Gastroesophageal sphincter (tissue), 4 donors: Measurements from ENCODE around the gene HIP1. TPM values are rescaled to one million over a fixed set of nuclear protein-coding genes. Genes with fewer than 3 reads are reported as not detected.
"Not testable (repeated sequence)": the region's sequence is repeated elsewhere in the genome, so short reads cannot be mapped to it uniquely, and the experiment has no call there.

Experiments
- ATAC-seq: fragments of 150-250 bp; one replicate; pipeline ENCODE4 v1.9.1; 2016; ENCODE audit warnings: mild to moderate bottlenecking, moderate library complexity
- H3K27ac ChIP-seq, 4 donors: fragments of 200-600 bp; sonication (generic) in 3 of 4; 1 replicate in 3 of 4; 2 replicates in 1 of 4; pipeline ENCODE4 v1.5.1; 2016 to 2019
- H3K27me3 ChIP-seq: fragments of 200-600 bp; sonication (generic); one replicate; pipeline ENCODE4 v1.5.1; 2019
- H3K36me3 ChIP-seq, 2 donors: fragments of 200-600 bp; sonication (generic); one replicate each; pipeline ENCODE4 v1.5.1; 2019; ENCODE audit warnings: control low read depth in 1 of 2
- H3K4me1 ChIP-seq, 3 donors: fragments of 200-600 bp; sonication (generic); 1 replicate in 2 of 3; 2 replicates in 1 of 3; pipeline ENCODE4 v1.5.1; 2016 to 2019; ENCODE audit warnings: control low read depth in 2 of 3
- H3K4me3 ChIP-seq, 2 donors: fragments of 200-600 bp; sonication (generic); one replicate each; pipeline ENCODE4 v1.5.1; 2019; ENCODE audit warnings: mild to moderate bottlenecking in 1 of 2, moderate library complexity in 1 of 2
- H3K9me3 ChIP-seq, 3 donors: fragments of 200-600 bp; sonication (generic); one replicate each; pipeline ENCODE4 v1.5.1; 2017 to 2019; ENCODE audit warnings: control low read depth in 2 of 3
- EP300 ChIP-seq: sonication (generic); formaldehyde crosslinking; IDR thresholded peaks from one replicate; pipeline ENCODE4 v1.6.1; 2017; ENCODE audit warnings: antibody characterized with exemption, mild to moderate bottlenecking
- POLR2A ChIP-seq, 2 donors: fragments of 450-650 bp; IDR thresholded peaks; one replicate each; pipeline ENCODE4 v1.6.1; 2017; ENCODE audit warnings: antibody characterized with exemption in 2 of 2, mild to moderate bottlenecking in 2 of 2, moderate library complexity in 1 of 2
- POLR2AphosphoS5 ChIP-seq: sonication (generic); formaldehyde crosslinking; IDR thresholded peaks from one replicate; pipeline ENCODE4 v1.6.1; 2017; ENCODE audit warnings: antibody characterized with exemption
- WGBS, 2 donors: methylation state at CpG; one replicate each; pipeline ENCODE4 v1.1.5; 2018; ENCODE audit warnings: low coverage in 1 of 2; 5-methylcytosine and 5-hydroxymethylcytosine counted together
- total RNA-seq, 4 donors: library from RNA; depleted of rRNA; stranded (reverse); fragments of >200 nt; gene quantifications; one replicate each; pipeline ENCODE4 v1.1.0, GENCODE V29; 2016
- TF ChIP-seq, protein P1 (sequence below), 4 experiments: fragments of 200-600 bp in 2 of 4; fragments of 450-650 bp in 2 of 4; sonication (generic) in 1 of 4; IDR thresholded peaks; one replicate each; pipeline ENCODE4 v1.5.1; 2017 to 2019; ENCODE audit warnings: antibody characterized with exemption in 4 of 4, mild to moderate bottlenecking in 2 of 4, moderate library complexity in 2 of 4

HIP1 gene
- total RNA-seq, 4 donors from 2014 or later, result 12.3 to 32.6 (median 22.6) TPM

GRCh38 chr7:75616421-75617167 is 122.1 kb downstream of the HIP1 start:
- Histone ChIP-seq H3K4me1 (peaks cover 0 to 10% (median 0%) of the 10 kb centered on the region in 3 donors), H3K36me3 (peaks cover 0 to 8% of the 10 kb centered on the region in 2 donors), H3K9me3 (no peaks in the 10 kb centered on the region), H3K27me3 (no peaks in the 10 kb centered on the region), H3K4me3 (no peak overlapping the region), H3K27ac (peak overlapping the region in 1 of 4 donors; percentile 7)
- 67 to 100% methylated on average over 1 to 4 of the region's 9 CpGs for WGBS, 2 donors
- ATAC-seq, result no peak
- TF ChIP-seq POLR2AphosphoS5, result no peak
- no peak for TF ChIP-seq POLR2A (IDR thresholded peaks at IDR 0.05)
- TF ChIP-seq, protein P1, sequence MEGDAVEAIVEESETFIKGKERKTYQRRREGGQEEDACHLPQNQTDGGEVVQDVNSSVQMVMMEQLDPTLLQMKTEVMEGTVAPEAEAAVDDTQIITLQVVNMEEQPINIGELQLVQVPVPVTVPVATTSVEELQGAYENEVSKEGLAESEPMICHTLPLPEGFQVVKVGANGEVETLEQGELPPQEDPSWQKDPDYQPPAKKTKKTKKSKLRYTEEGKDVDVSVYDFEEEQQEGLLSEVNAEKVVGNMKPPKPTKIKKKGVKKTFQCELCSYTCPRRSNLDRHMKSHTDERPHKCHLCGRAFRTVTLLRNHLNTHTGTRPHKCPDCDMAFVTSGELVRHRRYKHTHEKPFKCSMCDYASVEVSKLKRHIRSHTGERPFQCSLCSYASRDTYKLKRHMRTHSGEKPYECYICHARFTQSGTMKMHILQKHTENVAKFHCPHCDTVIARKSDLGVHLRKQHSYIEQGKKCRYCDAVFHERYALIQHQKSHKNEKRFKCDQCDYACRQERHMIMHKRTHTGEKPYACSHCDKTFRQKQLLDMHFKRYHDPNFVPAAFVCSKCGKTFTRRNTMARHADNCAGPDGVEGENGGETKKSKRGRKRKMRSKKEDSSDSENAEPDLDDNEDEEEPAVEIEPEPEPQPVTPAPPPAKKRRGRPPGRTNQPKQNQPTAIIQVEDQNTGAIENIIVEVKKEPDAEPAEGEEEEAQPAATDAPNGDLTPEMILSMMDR (IDR thresholded peaks at IDR 0.05), result no peak
- no peak for TF ChIP-seq EP300

GRCh38 chr7:75614401-75614800 is 124.3 kb downstream of the HIP1 start:
- WGBS, 2 donors, result 74 to 89% methylated on average over 6 of the region's 6 CpGs
- Histone ChIP-seq H3K4me3 (no peak overlapping the region), H3K36me3 (no peaks in the 10 kb centered on the region), H3K27ac (no peak overlapping the region), H3K27me3 (no peaks in the 10 kb centered on the region), H3K4me1 (peaks cover 0 to 18% (median 0%) of the 10 kb centered on the region in 3 donors), H3K9me3 (no peaks in the 10 kb centered on the region)
- TF ChIP-seq EP300 (no peak), POLR2A (IDR thresholded peaks at IDR 0.05) (no peak), POLR2AphosphoS5 (no peak)
- TF ChIP-seq, protein P1 (IDR thresholded peaks at IDR 0.05), result no peak
- ATAC-seq, result no peak

DNA sequence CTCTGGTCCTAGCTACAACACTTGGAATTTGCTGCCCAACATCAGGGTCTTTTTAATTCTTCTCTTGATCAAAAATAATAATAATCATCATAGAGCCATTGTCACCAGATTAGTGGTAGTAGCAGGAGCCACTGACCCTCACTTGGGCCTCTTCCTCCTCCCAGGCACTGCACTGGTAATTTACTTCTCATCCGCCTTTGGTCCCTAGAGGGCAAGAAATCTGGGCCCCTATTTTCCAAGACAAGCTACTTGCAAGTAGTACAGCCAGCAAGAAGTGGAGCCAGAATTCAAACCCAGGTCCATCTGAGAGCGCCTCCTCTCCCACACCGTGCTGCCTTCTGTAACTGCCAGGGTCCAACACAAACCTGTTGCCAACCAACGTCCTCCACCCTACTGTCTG is 125.4 kb downstream of the HIP1 start:
- WGBS, 2 donors, result 88% methylated on average over 3 of the region's 4 CpGs; no CpG with 5 or more reads in 1 of the 2 donors
- TF ChIP-seq POLR2A (IDR thresholded peaks at IDR 0.05), result no peak
- TF ChIP-seq POLR2AphosphoS5, result no peak
- TF ChIP-seq, protein P1 (IDR thresholded peaks at IDR 0.05), result no peak
- TF ChIP-seq EP300, result no peak
- H3K4me3 ChIP-seq, result no peak overlapping the region
- ATAC-seq, result no peak
- H3K36me3 ChIP-seq, result no peaks in the 10 kb centered on the region
- H3K4me1 ChIP-seq, result peaks cover 0 to 18% (median 0%) of the 10 kb centered on the region in 3 donors
- H3K9me3 ChIP-seq, result no peaks in the 10 kb centered on the region
- no peak overlapping the region for H3K27ac ChIP-seq
- no peaks in the 10 kb centered on the region for H3K27me3 ChIP-seq

DNA sequence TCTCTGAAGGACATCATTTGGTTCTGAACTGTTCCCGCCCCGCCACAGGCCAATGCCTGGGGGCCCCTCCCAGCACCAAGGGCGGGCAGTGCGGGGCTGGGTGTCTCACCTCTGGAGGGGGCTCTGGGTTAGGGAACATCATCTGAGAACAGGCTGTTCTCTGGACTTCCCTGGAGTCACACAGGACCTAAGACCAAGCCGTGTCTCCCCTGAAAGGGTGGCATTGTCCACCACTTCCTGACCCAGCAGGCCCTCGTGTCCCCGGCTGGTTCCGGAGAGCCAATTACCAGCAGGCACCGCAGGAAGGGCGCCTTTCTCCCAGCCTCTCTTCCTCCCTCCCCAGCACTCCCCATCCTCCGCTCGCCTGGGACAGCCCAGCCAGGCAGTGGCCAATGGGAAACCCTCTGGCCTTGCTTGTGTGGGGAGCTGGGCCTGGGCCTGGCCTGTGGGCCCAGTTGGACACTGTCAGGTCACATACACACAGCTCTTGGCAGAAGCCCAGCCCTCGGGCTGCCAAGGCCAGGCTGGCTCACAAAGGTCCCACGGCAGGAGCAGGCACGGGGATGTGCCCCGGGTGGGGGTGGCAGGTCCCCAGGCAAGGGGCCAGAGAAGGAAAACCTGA is 127.1 kb downstream of the HIP1 start:
- no peaks in the 10 kb centered on the region for H3K36me3 ChIP-seq
- 76 to 80% methylated on average over 2 to 9 of the region's 16 CpGs for WGBS, 2 donors
- H3K9me3 ChIP-seq, result no peaks in the 10 kb centered on the region
- H3K4me1 ChIP-seq, result peaks cover 0 to 18% (median 0%) of the 10 kb centered on the region in 3 donors
- TF ChIP-seq, protein P1 (IDR thresholded peaks at IDR 0.05), result peak in 1 of 4 experiments; percentile 25
- TF ChIP-seq POLR2A (IDR thresholded peaks at IDR 0.05) (no peak), POLR2AphosphoS5 (no peak), EP300 (no peak)
- ATAC-seq, result peak; percentile 95
- no peaks in the 10 kb centered on the region for H3K27me3 ChIP-seq
- H3K27ac ChIP-seq, result peak overlapping the region; percentile 19 to 82 (median 70)
- H3K4me3 ChIP-seq, result peak overlapping the region in 1 of 2 donors; percentile 18

GRCh38 chr7:75609416-75609815 is 129.3 kb downstream of the HIP1 start:
- ATAC-seq, H3K36me3 ChIP-seq, H3K9me3 ChIP-seq, H3K27me3 ChIP-seq, H3K4me3 ChIP-seq: not testable (repeated sequence)
- WGBS, 2 donors, result 83% methylated on average over 6 to 11 of the region's 11 CpGs
- Histone ChIP-seq H3K4me1 (peaks cover 0 to 18% (median 0%) of the 10 kb centered on the region in 3 donors), H3K27ac (peak overlapping the region in 1 of 4 donors; percentile 24)
